GM19043 (cell line): ENCODE results near the gene GSTP1.
"Not testable (repeated sequence)": the region's sequence is repeated elsewhere in the genome, so short reads cannot be mapped to it uniquely, and the experiment has no call there.

ENCODE experiments used
- ATAC-seq: cut with Tn5 transposase; IDR thresholded peaks from one replicate; pipeline ENCODE4 v1.9.1; 2021; ENCODE audit warnings: low read depth; ENCODE audit not compliant: unreplicated experiment

GSTP1 gene

DNA sequence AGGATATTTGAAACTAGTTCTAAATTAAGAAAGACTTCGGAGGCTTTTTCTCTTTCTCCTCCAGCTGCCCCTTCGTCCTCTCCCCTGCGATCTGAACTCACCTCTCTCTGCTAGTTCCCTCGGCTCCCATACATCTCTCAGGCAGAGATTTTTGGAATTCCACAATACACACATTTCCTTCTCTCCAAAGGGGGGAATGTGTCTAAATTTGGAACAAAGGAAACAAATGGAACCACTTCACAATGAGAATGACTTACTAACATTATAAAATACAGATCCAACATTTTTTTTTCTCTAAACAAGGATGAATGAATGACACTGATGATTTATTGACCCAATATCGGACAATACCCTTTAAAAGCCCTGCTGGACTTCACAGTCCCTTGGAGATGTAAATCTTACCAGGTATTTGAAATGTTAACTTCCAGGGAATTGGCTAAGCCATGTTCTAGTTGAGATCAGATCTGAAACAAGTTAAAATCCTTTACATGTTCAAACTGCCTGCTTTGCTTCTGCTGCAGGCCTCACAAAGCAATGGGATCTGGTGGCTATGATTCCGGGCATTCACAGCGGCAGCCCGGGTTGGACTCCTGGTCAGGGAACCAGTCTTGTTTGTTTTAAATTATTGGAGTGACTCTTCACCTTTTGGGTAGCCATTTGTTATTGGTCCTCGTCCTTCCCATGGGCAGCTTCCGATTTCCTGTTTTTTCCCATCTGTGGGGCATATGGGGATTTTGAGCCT, 20.5 kb upstream of the GSTP1 start:
- ATAC-seq: no peak

DNA sequence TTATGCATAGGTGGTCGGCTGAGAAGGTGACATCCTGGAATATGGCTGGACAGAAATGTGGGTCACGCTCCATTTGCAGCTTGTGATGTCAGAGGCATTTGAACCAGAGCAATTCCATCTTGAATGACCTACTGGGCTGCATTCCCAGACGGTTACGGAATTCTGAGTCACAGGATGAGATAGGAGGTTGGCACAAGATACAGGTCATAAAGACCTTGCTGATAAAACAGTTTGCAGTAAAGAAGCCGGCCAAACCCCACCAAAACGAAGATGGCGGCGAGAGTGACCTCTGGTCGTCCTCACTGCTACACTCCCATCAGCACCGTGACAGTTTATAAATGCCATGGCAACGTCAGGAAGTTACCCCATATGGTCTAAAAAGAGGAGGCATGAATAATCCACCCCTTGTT, 19.9 kb upstream of the GSTP1 start:
- not testable (repeated sequence) for ATAC-seq

DNA sequence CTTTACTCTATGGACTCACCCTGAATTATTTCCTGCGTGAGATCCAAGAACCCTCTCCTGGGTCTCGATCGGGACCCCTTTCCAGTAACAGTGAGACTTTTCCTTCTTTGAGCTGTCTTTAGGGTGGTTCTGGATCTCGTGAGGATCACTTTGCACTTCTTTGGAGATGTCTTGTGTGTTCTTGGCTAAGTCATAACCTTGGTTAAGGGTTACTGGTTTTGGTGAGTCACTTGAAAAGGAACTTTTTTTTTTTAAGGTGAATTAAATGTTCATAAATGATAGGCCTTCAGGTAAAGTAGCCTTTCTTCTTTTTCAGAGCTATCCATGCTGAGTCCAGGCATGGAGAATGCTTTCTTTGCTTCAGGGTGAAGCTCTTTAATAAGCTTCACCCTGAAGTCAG, 19.4 kb upstream of the GSTP1 start:
- no peak for ATAC-seq

- no peak for ATAC-seq
These were observed 12.2 kb upstream of the GSTP1 start for GRCh38 chr11:67571443-67571842.

- ATAC-seq: no peak
These were observed 11.3 kb upstream of the GSTP1 start for GRCh38 chr11:67572305-67572704.

- ATAC-seq: no peak
These were observed 10.7 kb upstream of the GSTP1 start for GRCh38 chr11:67572747-67573419.

DNA sequence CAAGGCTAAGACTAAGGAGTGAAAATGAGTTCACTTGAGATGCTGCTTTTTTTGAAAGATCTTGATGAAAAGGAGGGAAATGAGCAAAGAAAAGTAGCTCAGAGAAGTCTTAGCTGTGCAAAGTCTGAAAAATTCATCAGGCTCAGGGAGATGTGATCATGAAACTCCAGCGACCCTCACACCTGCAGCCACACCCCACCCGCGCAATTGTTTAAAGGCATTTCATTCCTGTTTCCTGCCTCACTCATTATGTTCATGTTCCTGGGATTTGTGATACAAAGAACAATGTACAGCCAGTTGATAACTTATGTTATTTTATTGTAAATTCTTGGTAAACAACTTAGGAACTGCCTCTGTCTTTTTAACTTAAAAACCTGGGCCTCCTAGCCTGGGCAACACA, 8.7 kb upstream of the GSTP1 start:
- ATAC-seq: no peak

GRCh38 chr11:67576735-67577475, 6.7 kb upstream of the GSTP1 start:
- ATAC-seq: no peak

- ATAC-seq: no peak
These were observed 5.7 kb upstream of the GSTP1 start for GRCh38 chr11:67577951-67578350.

DNA sequence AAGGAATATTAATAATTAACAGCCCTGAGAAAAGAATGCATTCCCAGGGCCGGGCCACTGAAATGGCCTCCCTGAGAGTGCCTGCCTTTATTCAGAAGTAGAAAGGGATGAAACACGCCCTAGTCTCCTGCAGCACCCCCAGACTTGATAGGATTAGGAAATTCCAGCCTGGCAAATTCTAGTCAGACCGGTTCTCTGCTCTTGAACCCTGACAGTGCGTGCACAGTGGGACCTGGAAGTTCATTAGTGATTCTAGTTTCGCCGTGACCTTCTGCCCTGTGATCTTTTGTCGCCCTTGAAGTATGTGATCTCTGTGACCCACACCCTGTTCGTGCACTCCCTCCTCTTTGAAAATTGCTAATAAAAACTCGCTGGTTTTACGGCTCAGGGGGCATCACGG, 2.1 kb upstream of the GSTP1 start:
- ATAC-seq: no peak

GRCh38 chr11:67582011-67582410, 1.6 kb upstream of the GSTP1 start:
- ATAC-seq: no peak

GRCh38 chr11:67584205-67584880, 731 bp downstream of the GSTP1 start:
- ATAC-seq: no peak

DNA sequence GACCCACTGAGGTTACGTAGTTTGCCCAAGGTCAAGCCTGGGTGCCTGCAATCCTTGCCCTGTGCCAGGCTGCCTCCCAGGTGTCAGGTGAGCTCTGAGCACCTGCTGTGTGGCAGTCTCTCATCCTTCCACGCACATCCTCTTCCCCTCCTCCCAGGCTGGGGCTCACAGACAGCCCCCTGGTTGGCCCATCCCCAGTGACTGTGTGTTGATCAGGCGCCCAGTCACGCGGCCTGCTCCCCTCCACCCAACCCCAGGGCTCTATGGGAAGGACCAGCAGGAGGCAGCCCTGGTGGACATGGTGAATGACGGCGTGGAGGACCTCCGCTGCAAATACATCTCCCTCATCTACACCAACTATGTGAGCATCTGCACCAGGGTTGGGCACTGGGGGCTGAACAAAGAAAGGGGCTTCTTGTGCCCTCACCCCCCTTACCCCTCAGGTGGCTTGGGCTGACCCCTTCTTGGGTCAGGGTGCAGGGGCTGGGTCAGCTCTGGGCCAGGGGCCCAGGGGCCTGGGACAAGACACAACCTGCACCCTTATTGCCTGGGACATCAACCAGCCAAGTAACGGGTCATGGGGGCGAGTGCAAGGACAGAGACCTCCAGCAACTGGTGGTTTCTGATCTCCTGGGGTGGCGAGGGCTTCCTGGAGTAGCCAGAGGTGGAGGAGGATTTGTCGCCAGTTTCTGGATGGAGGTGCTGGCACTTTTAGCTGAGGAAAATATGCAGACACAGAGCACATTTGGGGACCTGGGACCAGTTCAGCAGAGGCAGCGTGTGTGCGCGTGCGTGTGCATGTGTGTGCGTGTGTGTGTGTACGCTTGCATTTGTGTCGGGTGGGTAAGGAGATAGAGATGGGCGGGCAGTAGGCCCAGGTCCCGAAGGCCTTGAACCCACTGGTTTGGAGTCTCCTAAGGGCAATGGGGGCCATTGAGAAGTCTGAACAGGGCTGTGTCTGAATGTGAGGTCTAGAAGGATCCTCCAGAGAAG, 1.6 kb downstream of the GSTP1 start:
- no peak for ATAC-seq

GRCh38 chr11:67585911-67586310, 2.3 kb downstream of the GSTP1 start:
- ATAC-seq: no peak

DNA sequence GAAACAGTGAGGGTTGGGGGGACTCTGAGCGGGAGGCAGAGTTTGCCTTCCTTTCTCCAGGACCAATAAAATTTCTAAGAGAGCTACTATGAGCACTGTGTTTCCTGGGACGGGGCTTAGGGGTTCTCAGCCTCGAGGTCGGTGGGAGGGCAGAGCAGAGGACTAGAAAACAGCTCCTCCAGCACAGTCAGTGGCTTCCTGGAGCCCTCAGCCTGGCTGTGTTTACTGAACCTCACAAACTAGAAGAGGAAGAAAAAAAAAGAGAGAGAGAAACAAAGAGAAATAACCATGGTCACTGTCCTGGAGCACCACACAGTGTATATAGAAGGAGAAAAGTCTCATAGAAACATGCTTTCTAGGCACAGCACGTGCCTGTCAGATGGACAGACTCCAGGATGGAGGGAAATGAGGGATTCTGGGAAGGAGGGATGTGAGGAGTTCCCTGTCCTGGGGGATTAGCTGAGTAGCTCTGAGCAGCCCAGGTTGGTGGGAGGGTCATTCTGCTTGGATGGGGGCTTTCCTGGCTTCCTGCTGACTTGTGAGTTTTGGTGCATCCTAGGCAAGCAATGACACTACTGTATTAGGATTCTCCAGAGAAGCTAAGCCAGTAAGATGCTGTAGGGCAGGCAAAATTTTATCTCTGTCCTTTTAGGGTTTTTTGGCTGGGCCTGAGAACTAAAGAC, 3.1 kb downstream of the GSTP1 start:
- ATAC-seq: no peak

- peak; percentile 23 for ATAC-seq
These were observed 4.5 kb downstream of the GSTP1 start for GRCh38 chr11:67588136-67588503.

DNA sequence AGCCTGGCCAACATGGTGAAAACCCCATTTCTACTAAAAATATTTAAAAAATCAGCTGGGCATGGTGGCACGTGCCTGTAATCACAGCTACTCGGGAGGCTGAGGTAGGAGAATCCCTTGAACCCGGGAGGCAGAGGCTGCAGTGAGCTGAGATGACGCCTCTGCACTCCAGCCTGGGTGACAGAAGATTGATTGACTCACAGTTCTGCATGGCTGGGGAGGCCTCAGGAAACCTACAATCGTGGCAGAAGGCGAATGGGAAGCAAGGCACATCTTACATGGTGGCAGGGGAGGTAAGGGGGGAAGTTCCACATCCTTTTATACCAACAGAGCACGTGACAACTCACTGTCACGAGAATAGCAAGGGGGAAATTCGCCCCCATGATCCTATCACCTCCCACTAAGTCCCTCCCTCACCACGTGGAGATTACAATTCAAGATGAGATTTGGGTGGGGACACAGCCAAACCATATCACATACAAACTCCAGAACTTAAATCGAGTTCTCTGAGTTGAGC, 5.3 kb downstream of the GSTP1 start:
- ATAC-seq: not testable (repeated sequence)

DNA sequence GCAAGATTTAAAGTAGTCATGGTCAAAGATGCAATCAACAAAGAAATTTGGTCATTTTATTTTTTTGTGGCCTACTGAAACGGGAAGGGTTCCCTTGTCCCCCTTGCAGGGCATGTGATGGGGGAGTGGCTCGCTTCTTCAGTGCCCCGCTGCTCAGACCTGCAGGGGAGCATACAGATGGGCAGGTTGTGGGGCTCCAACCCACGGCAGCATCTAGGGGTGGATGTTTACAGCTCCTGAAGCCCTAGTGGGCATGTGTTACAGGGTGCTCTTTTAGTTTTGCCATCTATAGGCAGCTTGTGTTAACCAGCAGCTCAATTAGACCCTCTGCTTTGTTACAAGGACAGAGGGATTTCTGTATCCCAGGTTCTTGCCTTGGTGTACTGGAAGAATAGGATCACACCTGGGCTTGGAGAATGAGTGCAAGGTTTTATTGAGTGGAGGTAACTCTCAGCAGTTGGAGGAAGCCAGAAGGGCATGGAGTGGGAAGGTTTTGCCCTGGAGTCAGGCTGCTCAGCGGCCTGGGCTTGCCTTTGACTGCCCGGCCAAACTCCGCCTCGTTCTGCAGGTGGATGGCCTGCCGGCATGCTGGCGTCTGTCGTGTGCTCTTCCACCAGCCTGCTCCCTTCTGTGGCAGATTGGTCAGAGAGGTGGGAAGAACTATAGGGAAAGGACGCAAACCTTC, 9.4 kb downstream of the GSTP1 start:
- ATAC-seq: no peak

- no peak for ATAC-seq
These were observed 9.9 kb downstream of the GSTP1 start for GRCh38 chr11:67593565-67593905.
